Activated T-helper 1 cell treated with anti-CD3 and anti-CD28 coated beads, Interleukin-12 subunit alpha, Interleukin-12 subunit beta, Interleukin-2, Interleukin-4 antibody, amounts not matched to agents 30 ng/mL and 10 ng/mL and 1 ng/mL, durations not matched to agents 14 hours and 24 hours and 36 hours (primary cell): ENCODE data around the gene INTS6. TPM values are rescaled to one million over a fixed set of nuclear protein-coding genes. Genes with fewer than 3 reads are reported as not detected.

Experiments
- DNase-seq: peaks from one replicate; pipeline ENCODE4 v3.0.0; 2021; ENCODE audit warnings: low spot score
- H3K27ac Mint-ChIP-seq: one replicate; pipeline ENCODE4 v1.8.0; 2021; ENCODE audit warnings: mild to moderate bottlenecking, mixed read lengths
- H3K27me3 Mint-ChIP-seq: one replicate; pipeline ENCODE4 v1.8.0; 2022; ENCODE audit warnings: mild to moderate bottlenecking, moderate library complexity, mixed read lengths; ENCODE audit not compliant: insufficient read depth
- H3K36me3 Mint-ChIP-seq: one replicate; pipeline ENCODE4 v1.8.0; 2021; ENCODE audit warnings: low read depth, mixed read lengths
- H3K4me1 Mint-ChIP-seq: one replicate; pipeline ENCODE4 v1.8.0; 2021; ENCODE audit warnings: low read depth, mixed read lengths
- H3K4me3 Mint-ChIP-seq: one replicate; pipeline ENCODE4 v1.8.0; 2021; ENCODE audit warnings: mild to moderate bottlenecking, moderate library complexity, mixed read lengths
- H3K9me3 Mint-ChIP-seq: one replicate; pipeline ENCODE4 v1.8.0; 2021; ENCODE audit warnings: mixed read lengths
- intact Hi-C: fragments of 100-400 bp; cut with micrococcal nuclease; formaldehyde crosslinking; loops from one replicate; pipeline ENCODE4 v1.15.1; 2024
- total RNA-seq: library from RNA; stranded (reverse); gene quantifications from 2 replicates; pipeline ENCODE4 v1.2.3, GENCODE V29; 2022

The INTS6 gene
- total RNA-seq, 1 donor from 2014 or later: 76.6 TPM

GRCh38 chr13:51371768-51372399, 81.0 kb downstream of the INTS6 start:
- H3K4me3 Mint-ChIP-seq: no peak overlapping the region
- DNase-seq: no peak
- H3K27ac Mint-ChIP-seq: no peak overlapping the region
- peaks cover 29% of the 10 kb centered on the region for H3K36me3 Mint-ChIP-seq
- intact Hi-C loops: no loop called here
- H3K27me3 Mint-ChIP-seq: no peaks in the 10 kb centered on the region
- H3K4me1 Mint-ChIP-seq: peaks cover 5% of the 10 kb centered on the region
- no peaks in the 10 kb centered on the region for H3K9me3 Mint-ChIP-seq

DNA sequence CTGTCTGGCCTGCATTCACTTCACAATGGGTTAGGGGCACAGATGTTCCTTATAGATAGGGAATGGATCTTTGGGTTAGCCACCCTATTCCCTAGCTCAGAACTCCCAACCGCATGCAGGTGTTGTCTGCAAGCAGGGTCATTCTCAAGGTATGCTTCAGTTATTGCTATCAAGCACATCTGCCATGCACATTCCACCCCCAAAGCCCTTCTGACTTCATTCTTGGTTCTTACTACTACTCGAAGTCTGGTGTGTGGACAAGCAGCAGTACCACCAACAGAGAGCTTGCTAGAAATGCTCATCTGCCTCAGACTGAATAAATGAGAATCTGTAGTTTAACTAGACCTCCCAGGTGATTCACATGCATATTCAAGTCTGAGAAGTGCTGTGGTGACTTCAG, 82.0 kb downstream of the INTS6 start:
- Mint-ChIP-seq H3K27me3 (no peaks in the 10 kb centered on the region), H3K4me3 (no peak overlapping the region), H3K4me1 (peaks cover 5% of the 10 kb centered on the region), H3K9me3 (no peaks in the 10 kb centered on the region), H3K36me3 (peaks cover 29% of the 10 kb centered on the region), H3K27ac (no peak overlapping the region)
- no peak for DNase-seq
- intact Hi-C loops: no loop called here

- peaks cover 28% of the 10 kb centered on the region for H3K36me3 Mint-ChIP-seq
- H3K27ac Mint-ChIP-seq: peak overlapping the region; percentile 65
- H3K4me3 Mint-ChIP-seq: no peak overlapping the region
- H3K9me3 Mint-ChIP-seq: no peaks in the 10 kb centered on the region
- no peaks in the 10 kb centered on the region for H3K27me3 Mint-ChIP-seq
- intact Hi-C loops: no loop called here
- no peak for DNase-seq
- H3K4me1 Mint-ChIP-seq: peaks cover 5% of the 10 kb centered on the region
These were observed 82.7 kb downstream of the INTS6 start for GRCh38 chr13:51370116-51370515.

DNA sequence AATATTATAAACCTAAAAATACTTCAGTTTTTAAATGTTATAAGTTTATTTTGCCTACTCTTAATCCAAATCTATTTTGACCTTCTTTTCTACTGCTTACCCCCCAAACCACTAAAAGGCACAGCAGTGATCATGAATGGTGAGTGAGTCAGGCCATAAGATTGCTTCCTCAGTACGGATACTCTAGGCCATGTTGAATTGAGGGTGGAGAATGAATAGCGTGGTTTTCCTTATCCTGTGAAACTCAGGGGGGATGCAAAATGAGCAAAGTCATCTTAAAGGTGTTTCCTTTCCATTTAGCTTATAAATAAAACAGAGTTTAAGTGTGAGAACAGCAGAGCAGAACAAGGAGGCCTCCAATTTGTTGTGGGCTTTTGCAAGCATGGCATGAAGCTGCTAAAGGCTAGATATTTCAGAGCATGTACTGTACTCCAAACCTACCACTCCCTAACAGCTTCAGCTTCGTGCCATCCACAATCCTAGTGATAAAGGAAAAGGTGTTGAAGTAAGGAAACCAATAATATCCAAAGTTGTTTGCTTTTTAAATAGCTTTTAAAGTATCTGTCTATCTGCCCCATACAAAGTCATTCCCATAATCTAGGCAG, 88.3 kb downstream of the INTS6 start:
- intact Hi-C loops: no loop called here
- no peaks in the 10 kb centered on the region for H3K27me3 Mint-ChIP-seq
- H3K4me1 Mint-ChIP-seq: peaks cover 20% of the 10 kb centered on the region
- DNase-seq: no peak
- no peaks in the 10 kb centered on the region for H3K9me3 Mint-ChIP-seq
- no peak overlapping the region for H3K27ac Mint-ChIP-seq
- H3K4me3 Mint-ChIP-seq: no peak overlapping the region
- H3K36me3 Mint-ChIP-seq: peaks cover 52% of the 10 kb centered on the region

DNA sequence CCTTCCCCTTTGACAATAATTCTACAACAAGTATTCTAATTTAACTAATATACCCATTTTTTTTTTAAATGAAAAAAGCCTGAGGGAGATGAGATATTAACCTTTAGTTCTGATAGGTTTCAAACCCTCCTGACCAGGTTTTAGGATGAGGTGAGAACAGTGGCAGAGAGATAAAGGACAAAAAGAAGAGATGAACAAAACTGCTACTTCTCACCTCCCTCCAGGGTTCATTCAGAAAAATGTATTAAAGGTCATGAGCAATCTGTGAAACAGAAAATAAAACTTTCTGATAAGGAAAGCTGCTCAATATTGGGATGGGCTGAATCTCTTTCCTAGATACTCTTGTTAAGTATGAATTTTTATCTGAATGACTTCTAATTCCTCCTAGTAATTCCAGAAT, 89.2 kb downstream of the INTS6 start:
- intact Hi-C loops: no loop called here
- Mint-ChIP-seq H3K27ac (no peak overlapping the region), H3K4me1 (peaks cover 20% of the 10 kb centered on the region), H3K27me3 (no peaks in the 10 kb centered on the region), H3K4me3 (no peak overlapping the region), H3K36me3 (peaks cover 46% of the 10 kb centered on the region), H3K9me3 (no peaks in the 10 kb centered on the region)
- no peak for DNase-seq

- Mint-ChIP-seq H3K4me3 (no peak overlapping the region), H3K27ac (no peak overlapping the region), H3K9me3 (no peaks in the 10 kb centered on the region), H3K27me3 (no peaks in the 10 kb centered on the region), H3K36me3 (peaks cover 38% of the 10 kb centered on the region), H3K4me1 (peaks cover 20% of the 10 kb centered on the region)
- intact Hi-C loops: no loop called here
- no peak for DNase-seq
These were observed 91.7 kb downstream of the INTS6 start for GRCh38 chr13:51361106-51361505.

DNA sequence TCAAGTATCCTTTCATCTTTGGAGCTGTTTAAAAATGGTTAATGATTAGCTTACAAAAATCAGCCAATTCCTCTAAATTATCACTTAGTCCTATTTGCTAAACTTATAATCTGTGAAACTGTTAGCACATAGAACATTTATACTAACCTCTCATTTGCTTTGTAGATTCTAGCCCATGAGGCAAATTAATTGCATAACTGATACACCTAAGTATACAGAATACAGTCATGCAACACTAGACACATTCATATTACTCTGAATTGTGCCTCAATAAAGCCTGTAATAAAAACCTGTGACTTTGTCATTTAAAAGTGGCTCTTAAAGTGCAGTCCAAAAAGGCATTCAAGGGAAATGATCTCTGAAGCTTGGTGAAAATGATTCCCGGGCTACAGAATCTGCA, 92.3 kb downstream of the INTS6 start:
- Mint-ChIP-seq H3K36me3 (peaks cover 38% of the 10 kb centered on the region), H3K27me3 (no peaks in the 10 kb centered on the region), H3K4me3 (no peak overlapping the region), H3K4me1 (peaks cover 20% of the 10 kb centered on the region), H3K27ac (no peak overlapping the region), H3K9me3 (no peaks in the 10 kb centered on the region)
- intact Hi-C loops: no loop called here
- DNase-seq: no peak

DNA sequence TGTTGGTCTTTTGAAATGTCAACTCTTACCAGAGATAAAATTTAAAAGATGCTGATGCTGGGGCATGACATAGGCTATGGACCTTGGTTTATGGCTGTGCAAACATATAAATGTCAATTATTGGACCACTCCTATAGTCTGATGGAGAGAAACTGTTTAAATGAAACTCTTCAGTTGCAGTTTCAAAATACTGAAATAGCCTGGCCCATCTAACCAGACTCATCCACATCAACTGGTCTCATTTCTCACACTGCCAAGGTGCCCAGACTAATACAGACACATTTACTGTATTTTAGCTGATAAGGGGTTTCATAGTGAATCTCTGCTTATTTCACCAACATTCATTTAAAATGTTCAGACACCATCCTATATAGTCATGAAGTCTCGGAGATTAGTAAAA, 93.5 kb downstream of the INTS6 start:
- peaks cover 13% of the 10 kb centered on the region for H3K4me1 Mint-ChIP-seq
- no peak overlapping the region for H3K27ac Mint-ChIP-seq
- intact Hi-C loops: no loop called here
- no peaks in the 10 kb centered on the region for H3K27me3 Mint-ChIP-seq
- peaks cover 29% of the 10 kb centered on the region for H3K36me3 Mint-ChIP-seq
- no peaks in the 10 kb centered on the region for H3K9me3 Mint-ChIP-seq
- no peak for DNase-seq
- no peak overlapping the region for H3K4me3 Mint-ChIP-seq

- Mint-ChIP-seq H3K9me3 (no peaks in the 10 kb centered on the region), H3K27me3 (no peaks in the 10 kb centered on the region), H3K36me3 (peaks cover 26% of the 10 kb centered on the region), H3K4me3 (no peak overlapping the region), H3K27ac (no peak overlapping the region), H3K4me1 (peaks cover 5% of the 10 kb centered on the region)
- no peak for DNase-seq
- intact Hi-C loops: no loop called here
These were observed 94.8 kb downstream of the INTS6 start for GRCh38 chr13:51357928-51358595.

- no peak for DNase-seq
- Mint-ChIP-seq H3K27me3 (peaks cover 2% of the 10 kb centered on the region), H3K9me3 (no peaks in the 10 kb centered on the region), H3K36me3 (peaks cover 5% of the 10 kb centered on the region), H3K27ac (no peak overlapping the region), H3K4me3 (no peak overlapping the region), H3K4me1 (peaks cover under 1% of the 10 kb centered on the region)
- intact Hi-C loops: no loop called here
These were observed 97.6 kb downstream of the INTS6 start for GRCh38 chr13:51355217-51355616.

GRCh38 chr13:51349016-51349415, 103.8 kb downstream of the INTS6 start:
- no peak overlapping the region for H3K4me3 Mint-ChIP-seq
- no peak overlapping the region for H3K27ac Mint-ChIP-seq
- no peak for DNase-seq
- H3K9me3 Mint-ChIP-seq: no peaks in the 10 kb centered on the region
- intact Hi-C loops: no loop called here
- no peaks in the 10 kb centered on the region for H3K36me3 Mint-ChIP-seq
- no peaks in the 10 kb centered on the region for H3K4me1 Mint-ChIP-seq
- H3K27me3 Mint-ChIP-seq: peaks cover 4% of the 10 kb centered on the region

DNA sequence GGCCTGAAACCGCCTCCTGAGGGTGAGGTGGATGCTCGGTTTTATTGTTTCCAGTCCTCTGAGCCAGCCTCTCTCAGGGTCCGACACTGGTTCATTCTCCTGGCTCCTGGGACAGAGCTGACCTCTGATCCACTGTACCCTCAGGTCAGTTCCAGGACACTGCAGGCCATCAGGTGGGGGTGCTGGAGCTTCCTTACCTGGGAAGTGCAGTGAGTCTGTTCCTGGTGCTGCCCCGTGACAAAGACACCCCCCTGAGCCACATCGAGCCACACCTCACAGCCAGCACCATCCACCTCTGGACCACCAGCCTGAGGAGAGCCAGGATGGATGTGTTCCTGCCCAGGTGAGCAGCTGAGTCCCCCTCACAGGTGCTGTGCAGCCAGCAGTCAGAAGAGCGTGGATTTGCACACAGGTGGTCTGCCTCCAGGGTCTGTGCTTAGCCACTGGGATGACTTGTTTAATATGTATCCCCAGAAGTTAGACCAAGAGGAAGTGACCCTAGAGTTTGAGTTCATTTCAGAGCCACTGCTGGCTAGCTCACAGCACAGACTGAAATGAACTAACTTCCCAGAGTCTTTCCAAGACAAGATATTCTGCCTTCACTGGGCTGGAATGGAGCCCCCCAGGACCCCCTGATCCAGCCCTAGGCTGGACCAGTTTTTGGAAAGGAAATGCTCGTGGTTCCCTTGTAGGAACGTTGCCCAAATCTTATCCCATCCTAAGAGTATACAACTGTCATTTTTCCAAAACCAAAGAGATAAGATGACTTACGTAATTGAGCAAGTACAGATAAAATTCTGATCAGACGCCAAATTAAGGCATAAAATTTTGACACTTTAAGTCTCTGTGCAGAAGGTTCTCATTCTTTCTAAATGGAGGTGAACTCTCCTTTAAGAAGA, 104.5 kb downstream of the INTS6 start:
- Mint-ChIP-seq H3K27ac (no peak overlapping the region), H3K4me3 (no peak overlapping the region), H3K36me3 (no peaks in the 10 kb centered on the region), H3K9me3 (no peaks in the 10 kb centered on the region), H3K27me3 (peaks cover 4% of the 10 kb centered on the region), H3K4me1 (no peaks in the 10 kb centered on the region)
- no peak for DNase-seq
- intact Hi-C loops: no loop called here

DNA sequence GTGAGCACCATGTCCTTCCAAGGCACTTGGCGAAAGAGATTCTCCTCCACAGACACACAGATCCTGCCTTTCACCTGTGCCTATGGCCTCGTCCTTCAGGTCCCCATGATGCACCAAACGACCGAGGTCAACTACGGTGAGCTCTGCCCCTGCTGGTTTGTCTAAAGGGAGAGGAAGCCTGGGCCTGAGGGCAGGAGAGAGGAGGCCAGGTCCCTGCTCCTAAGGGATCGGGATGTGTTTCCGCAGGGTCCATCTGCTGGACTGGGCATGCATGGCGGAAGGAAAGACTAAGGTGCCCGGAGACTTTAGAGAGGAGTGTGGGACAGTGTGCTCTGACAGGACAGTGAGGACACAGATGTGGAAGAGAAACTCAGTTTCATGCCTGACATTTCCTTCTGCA, 105.7 kb downstream of the INTS6 start:
- Mint-ChIP-seq H3K27ac (no peak overlapping the region), H3K27me3 (peaks cover 2% of the 10 kb centered on the region), H3K9me3 (no peaks in the 10 kb centered on the region), H3K4me1 (no peaks in the 10 kb centered on the region), H3K36me3 (no peaks in the 10 kb centered on the region), H3K4me3 (no peak overlapping the region)
- no peak for DNase-seq
- intact Hi-C loops: no loop called here
